HG02943 (cell line): Measurements from ENCODE around the gene ADGRA1.

Experiments used
- ATAC-seq: cut with Tn5 transposase; IDR thresholded peaks from one replicate; pipeline ENCODE4 v1.9.1; 2021; ENCODE audit warnings: mild to moderate bottlenecking, low read depth, moderate library complexity; ENCODE audit not compliant: unreplicated experiment

ADGRA1 gene

DNA sequence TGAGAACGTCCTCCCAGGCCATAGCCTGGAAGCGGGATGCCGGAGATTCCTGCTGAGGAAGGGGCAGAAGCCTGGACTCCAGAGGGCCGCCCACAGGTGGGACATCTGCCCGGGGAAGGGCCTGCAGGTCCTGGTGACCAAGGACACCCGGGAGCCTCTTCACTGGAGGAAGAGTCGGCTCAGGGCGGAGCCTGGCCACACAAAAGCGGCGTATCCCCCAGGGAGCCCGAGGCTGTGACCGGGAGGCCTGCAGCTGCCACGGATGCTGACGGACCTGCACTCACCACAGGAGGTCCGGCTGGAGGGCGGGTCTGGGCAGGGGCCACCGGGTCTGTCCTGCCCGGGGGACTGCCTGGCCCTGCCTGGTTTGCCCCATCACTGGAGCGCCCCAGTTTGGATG lies 15.5 kb upstream of the ADGRA1 start:
- no peak for ATAC-seq

DNA sequence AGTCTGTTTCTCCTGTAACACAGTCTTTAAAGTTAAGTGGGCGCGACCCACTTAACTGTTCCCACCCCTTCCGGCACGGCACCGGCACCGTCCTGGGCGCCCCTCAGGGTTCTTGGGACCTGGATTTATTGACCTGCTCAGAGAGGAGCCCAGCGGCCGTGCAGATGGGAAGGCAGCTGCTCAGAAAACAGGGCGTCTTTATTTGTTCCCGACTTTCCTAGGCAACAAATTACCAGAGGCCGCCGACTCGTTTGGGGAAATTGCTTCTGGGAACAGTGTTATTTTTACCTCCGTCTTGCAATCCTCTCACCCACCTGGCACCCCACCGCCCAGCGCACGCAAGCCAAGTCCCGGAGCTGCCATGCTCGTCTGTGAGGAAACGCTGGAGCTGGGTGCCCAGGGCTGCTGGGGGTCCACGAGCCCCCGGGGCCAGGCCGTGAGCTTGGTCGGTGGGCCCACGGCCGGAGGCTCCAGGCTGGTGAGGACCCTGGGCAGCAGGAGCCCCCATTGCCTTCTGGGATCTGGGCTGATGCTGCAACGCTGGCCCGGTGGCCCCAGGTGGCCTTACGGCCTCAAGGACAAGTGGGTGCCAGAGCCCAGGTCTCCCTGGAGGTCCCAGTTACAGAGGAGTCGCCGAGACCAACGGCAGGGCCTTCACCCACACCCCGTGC lies 14.9 kb upstream of the ADGRA1 start:
- ATAC-seq = no peak

DNA sequence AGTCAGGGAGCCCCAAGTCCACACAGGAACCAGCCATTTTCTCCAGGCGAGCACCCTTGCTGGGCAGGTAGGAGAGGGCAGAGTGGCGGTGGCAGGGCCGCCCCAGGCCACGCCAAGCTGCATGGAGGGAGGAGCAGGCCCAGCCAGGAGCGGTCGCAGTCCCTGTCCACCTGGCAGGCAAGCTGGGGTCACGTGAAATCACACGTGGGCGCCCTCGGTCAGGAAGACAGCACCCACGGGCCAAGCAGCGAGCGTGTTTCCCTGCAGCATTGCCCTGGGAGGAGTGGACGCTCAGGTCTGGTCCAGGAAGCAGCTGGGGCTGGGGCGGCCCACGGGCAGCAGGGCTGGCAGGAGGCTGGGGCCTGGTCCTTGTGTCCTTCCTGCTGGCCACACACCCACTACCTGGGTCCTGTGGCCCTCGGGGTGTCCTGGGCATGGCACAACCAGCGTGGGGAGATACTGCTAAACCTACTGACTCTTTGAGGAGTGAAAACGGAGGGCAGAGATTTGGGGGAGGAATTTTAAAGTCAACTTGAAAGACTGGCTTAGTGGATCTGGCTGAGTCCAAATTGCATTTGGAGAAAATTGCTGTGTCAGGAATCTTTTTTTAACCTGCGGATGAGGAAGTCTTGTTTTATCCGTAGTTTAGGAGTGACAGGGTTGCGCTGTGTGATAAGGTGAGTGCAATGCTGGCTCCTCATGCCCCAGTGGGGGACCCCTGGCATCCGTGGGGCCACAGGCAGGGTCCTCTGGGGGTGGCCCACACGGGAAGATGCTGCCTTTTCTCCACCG lies 12.2 kb upstream of the ADGRA1 start:
- ATAC-seq = no peak

DNA sequence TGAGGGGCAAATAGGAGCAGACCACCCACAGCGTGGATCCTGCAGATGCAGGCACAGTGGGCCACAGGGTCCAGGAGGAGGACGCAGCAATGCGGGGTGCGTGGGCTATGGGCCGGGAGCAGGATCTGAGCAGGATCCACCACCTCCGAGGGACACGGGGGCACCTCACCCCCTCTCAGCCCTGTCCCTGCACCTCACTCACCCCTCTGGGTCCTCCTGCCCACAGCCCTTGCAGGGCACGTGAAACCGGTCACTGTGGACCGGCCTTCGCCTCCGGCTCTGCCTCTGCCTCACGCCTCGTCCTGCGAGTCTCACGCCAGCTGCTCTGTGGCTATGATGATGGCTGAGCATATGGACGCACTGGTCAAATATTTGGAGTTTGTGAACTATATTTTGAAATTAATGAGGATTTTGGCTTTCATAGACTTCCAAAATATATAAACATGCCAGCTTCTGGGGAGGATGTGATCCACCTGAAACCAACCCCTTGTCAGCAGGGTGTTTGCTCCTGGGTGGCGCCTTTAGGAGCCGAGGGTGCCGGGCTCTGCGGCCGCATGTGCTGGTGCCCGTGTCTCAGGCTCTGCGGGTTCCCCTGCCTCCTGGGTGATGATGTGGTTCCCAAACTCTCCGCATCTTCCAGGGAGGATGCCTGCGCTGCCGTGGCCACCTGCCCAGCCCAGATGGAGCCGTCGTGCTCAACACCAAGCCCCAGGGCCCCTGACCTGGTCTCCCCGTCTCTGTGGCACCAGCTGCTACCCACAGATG lies 11.3 kb upstream of the ADGRA1 start:
- no peak for ATAC-seq

DNA sequence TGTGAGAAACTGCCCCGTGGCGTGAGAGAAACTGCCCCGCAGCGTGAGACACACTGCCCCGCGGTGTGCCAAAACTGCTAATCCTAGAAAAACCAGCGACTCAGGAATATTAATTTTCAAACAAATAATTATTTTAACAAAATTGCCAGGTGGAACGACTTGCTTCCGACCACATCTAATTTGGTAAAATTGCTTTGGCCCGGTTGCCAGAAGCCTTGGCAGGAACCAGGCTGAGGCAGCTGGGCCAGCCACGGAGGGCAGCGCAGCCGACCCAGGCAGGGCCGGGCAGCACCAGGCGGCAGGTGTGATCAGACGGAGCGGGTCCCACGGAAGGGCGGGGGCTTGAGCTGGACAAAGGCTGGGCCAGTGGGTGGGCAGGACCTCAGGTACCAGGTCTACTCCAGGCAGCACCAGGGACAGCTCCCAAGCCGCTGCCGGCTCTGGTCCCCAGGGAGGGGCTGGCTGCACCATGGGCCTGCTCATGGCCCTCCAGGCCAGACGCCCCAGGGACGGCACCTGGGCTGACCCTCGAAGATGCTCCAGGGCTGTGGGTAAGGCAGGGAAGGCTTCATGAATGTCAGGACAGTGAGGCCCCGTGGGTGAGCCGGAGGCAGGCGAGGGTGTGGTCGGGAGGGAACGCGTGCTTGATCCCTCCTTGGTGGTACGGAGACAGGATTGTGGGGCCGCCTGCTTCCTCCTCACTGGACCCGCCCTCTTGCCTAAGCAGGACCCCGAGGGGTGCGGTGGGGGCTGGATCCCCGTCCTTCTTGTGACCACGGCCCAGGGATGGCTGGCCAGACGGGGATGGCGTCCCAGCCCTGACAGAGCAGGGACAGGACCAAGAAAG lies 7.7 kb upstream of the ADGRA1 start:
- ATAC-seq = no peak

DNA sequence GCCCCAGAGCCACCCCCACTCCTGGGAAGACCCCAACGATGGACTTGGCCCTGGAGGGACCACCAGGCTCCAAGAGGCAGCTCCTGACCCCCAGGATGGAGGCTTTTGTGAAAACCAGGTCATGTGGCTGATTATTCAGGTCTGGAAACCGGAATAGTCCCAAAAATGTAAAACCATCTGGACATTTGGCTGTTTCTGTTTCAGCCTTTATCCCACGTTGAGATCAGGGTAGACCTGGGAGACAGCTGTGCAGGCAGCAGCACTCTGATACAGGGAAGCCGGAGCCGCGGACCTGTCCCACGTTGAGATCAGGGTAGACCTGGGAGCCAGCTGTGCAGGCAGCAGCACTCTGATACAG lies 7.1 kb upstream of the ADGRA1 start:
- no peak for ATAC-seq

DNA sequence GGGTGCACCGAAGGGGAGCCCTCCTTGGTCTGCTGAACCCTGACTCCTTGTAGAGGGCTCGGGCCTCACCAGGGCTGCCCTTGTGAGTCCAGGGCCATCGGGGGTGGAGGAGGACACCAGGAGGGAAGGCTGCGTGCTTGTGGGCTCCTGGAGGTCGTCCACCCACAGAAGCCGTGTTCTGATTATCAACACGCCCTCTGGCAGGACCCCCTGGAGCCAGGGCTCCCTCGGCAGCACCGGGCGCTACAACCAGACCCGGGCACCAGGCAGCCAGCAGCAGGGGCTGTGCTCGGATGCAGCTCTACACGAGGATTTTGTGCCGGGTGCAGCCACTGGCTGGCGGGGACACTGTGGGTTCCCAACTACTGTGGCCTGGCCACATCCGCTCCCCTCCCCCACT lies 6.1 kb upstream of the ADGRA1 start:
- no peak for ATAC-seq

DNA sequence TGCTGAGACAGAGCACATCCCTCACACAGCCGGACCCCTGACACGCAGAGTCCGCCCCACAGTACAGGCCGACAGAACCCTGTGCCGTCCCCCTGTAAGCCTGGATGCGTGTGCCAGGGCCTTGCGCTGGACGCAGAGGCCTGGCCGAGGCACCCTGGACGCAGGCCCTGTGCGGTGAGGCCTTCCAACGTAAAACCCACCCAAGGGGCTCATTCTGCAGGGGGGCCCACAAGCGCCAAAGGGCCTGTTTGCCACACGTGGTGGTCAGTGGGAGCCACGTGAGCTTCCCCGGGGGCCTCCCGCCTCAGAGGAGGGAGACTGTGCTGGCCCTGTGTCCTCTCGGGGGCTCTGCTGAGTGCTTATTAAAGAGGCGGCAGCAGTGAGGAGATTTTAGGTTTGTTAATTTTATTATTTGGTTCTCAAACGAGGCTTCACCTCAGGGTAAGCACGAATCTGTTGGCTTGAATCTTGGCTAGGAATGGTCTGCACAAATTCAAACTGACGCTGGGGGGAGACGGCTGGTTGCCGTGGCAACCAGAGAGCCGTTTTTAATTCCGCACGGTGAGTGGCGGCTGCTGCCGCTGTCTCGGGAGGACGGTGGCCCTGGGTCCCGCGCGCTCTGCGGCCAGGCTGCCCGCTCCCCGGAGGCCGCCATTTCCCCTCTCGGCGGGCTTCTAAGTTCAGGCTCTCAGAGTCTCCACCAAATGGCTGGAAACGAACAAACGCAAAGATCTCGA lies 4.9 kb upstream of the ADGRA1 start:
- no peak for ATAC-seq

DNA sequence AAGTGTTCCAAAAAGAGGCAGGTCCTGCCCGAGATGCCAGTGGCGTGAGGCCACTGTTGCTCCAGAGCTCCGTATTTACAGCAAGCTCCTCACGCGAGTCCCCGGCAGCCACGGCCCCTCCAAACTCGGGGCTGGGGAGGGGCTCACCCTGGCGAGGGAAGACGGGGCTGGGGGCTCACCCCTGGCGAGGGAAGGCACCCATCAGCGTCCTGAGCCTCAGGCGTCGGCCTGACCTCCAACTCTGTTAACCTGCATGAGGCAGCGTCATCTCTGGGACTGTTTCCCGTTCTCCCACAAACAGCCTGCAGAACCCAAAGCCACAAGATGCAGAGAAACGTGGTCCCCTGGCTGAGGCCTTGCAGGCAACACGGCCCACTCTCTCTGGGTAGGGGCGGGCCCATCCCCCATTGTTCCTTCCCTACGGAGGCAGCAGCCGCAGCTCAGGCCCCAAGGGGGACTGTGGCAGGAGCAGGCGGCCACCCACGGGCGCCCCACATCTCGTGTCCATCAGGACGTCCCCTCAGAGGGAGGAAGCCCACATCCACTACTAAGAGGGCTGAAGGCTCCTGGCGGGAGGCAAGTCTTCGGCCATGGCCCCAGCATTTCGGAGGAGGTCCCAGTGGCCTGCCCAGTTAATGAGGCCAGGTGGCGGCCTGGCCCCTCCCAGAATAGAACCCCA lies 4.2 kb upstream of the ADGRA1 start:
- no peak for ATAC-seq

DNA sequence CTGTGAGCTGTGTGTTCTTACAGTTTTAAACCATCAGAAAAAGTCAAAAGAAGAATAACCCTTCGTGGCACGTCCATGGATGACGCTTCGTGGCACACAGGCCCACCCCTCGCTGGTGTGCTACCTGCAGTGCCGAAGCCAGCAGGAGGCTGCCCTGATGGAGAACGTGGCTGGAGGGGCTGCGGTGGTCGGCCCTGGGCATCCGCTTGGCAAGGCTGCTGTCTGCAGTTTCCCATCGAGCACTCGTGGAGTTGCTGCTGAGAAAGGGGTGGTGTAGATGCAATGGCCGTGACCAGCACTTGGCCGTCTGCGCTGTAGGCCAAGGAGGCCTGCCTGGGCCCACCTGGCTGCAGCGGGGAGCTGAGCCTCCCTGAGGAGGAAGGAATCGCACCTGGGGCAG lies 3.2 kb upstream of the ADGRA1 start:
- no peak for ATAC-seq

DNA sequence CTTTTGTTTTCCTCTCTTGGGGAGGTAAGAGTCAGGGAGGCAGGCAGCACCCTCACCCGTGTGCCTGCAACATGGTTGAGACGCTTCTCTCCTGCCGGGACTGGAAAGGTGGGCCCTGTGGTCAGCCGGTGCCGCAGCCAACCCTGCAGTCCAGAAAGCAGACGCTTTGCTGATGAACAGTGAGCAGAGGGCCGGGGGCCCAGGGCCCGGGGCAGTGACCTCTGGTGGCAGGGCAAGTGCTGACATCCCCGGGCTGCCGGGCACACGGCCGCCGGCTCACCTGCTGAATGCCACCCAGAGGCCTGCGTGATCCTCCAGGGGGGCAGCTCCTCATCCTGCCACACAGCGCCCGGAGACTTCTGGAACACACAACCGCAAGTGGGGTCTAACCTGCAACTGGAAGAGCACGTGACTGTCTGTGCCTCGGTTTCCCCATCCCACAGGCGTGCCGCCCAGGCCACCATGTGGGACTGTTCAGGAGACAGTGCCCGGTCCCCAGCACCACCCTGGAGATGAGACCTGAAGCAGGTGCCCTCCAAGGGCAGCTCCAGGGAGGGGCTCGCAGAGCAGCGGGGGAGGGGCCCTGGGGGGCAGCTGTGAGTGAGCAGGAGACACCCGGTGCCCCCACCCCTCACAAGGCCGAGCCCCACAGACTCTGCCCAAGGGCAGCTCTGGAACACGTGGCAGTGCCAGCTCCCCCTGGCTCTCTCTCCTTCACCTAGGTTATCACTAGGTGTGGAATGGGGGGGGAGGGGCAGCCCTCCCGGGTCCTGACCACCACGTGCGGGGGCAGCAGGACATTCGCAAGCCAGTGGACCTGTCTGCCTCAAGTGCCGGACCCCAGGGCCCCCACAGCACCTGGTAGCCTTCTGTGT lies 2.2 kb upstream of the ADGRA1 start:
- ATAC-seq = no peak

DNA sequence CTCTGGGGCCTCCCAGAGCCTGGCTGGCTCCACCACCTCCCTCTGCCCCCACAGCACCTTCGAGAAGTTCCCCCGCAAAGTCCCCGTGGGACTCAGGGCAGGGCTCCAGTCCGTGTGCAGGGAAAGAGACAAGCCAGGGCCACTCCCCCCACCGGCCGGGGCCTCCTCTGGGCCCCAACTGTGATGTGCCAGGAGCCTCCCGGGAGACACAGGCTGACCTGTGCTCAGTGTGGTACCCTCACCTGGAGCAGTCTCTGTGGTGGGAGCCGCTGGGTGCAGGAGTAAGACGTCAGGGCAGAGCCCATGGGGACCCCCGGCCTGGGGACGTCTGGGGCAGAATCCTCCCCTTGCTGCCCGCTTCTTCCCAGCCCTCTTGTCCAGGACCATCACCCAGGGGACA lies 1.5 kb upstream of the ADGRA1 start:
- no peak for ATAC-seq

DNA sequence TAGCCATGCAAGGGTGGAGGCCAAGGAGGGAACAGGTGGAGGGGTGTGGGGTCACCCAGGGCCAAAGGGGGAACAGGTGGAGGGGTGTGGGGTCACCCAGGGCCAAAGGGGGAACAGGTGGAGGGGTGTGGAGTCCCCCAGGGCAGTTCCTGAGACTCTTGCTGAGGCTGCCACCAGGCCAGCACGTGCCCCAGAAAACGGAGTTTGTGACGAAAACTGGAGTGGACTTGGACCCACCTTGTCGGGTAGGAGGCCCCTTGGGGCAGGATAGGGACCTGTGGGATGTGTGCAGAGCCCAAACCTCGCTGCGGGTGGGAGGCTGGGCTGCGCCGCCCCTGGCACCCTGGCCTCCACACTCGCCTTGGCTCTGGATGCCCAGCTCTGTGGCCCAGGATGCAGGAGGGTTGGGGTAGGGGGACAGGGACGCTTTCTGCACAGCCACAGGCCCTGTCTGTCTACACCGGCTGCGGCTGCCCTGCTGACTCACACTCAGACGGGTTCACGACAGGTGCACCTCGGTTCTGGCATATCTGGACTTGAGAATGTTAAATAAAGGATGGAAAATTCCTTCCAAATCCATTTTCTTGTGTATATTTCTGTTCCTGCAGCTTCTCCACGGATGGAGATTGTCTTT lies 562 bp upstream of the ADGRA1 start:
- ATAC-seq = no peak

DNA sequence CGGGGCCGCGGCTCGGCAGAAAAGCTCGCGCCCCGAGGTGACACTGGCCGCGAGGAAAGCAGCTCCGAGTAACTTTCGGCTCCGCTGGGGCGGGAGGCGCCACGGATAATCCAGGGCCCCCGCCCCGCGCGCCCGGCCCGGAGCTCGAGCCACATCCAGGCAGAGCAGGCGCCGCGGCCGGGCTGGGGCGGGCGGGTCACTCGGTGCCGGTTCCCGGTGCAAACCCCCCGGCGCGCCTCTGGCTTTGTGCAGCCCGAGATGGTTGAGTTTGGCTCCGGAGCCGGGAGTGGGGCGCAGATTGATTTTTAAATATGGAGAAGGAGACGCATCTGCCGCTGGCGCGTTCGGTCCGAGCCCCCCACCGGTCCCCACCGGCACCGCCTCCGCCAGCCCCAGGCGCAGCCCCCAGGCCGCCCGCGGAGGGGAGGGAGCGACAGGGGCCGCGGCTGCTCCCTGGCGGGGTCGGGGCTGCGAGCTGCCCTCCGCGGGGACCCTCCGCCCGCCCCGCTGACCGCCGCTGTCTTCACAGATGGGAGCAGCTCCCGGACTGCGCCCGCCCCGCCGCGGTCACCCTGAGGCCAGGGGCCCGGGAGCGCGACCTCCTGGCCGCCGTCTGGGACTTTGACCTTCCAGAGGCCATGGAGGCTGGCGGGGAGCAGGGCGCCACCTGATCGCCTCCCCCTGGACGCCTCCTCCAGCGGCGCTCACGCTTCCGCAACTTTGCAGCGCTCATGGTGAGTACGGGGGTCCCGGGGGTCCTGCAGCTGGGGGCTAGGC lies 643 bp downstream of the ADGRA1 start:
- no peak for ATAC-seq

DNA sequence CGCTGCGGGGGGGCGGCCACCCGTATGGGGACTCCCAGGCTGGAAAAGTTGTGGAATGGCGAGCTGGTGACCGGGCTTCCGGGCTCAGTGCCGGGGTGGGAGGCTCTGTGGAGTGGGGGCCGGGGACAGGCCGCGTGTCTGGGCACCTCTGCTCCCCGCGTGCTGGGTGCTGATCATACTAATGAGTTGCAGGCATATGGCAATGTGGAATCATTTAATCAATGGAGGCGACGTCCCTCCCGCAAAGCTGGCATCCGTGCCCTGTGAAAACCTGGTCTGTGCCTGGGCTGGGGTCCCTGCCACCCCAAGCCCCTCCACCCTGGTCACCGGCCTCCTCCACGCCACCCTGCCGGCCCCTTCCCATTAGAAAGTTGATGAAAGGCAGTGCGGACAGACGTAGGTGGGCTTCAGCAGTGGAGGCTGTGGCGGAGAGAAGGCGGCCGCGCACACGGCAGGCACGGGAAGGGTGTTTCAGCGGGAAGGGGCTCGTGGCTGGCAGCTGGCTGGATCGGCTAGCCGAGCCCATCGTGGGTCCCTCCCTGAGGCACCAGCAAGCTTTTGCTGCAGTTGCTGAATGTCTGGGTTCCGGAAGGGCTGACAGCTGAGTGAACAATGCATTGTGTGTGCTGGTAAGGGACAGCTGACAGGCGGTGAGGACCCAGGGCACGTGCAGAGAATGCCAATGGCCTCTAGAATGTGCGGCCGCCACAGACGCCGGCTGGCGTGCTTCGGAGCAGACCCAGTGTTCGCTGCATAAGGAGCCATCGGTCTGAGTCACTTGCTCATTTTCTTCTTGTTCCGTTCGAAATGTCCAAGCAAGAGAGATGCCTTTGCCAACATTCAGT lies 1.5 kb downstream of the ADGRA1 start:
- ATAC-seq = no peak

DNA sequence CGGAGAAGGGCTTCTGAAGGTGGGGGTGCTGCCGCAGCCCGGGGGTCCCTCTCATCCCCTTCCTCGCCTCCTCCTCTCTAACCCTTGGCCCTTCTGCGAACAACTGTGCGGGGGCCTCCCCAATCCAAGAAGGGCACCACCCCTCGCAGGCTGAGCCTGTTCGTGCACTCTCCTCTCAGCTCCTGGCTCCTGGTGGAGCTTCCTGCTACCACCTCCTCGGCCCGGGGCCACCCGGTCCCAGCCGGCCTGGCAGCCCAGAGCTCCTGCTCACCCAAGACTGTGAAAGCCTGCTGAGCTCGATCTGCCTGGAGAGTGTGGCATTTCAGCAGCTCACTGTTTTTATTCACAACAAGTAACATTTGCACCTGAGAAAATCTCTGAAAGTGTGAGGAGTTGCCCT lies 2.4 kb downstream of the ADGRA1 start:
- ATAC-seq = no peak
